Middle frontal gyrus (tissue), 1 donor: ENCODE results near the gene ASXL1.

ENCODE experiments used
- DNase-seq: peaks from one replicate; pipeline ENCODE4 v3.0.0-alpha.2; 2015; ENCODE audit warnings: low spot score; ENCODE audit errors: extremely low spot score

ASXL1 gene

DNA sequence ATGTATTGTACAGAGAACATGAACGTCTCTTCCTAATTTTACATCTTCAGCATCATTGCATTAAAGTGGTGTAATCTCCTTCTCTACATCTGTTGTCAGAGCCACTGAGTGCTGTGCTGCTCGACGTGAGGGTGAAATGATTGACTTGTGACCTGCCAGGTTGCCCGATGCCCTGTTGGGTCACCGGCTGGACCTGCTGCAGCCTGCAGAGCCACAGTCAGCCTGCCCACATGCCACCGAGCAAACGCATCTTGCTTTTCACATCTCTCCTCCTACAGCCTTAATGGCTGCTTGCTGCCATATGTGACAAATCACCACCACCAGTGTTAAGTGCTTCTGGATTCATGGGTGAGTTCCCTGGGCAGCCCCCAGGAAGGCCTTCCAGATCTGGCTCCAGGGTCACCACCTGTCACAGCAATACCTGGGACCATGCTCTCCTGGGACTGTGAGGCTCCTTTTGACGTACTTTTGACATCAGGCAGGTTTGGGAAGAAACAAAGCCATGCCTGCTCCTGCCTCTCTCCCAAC lies 80.3 kb downstream of the ASXL1 start:
- no peak for DNase-seq

DNA sequence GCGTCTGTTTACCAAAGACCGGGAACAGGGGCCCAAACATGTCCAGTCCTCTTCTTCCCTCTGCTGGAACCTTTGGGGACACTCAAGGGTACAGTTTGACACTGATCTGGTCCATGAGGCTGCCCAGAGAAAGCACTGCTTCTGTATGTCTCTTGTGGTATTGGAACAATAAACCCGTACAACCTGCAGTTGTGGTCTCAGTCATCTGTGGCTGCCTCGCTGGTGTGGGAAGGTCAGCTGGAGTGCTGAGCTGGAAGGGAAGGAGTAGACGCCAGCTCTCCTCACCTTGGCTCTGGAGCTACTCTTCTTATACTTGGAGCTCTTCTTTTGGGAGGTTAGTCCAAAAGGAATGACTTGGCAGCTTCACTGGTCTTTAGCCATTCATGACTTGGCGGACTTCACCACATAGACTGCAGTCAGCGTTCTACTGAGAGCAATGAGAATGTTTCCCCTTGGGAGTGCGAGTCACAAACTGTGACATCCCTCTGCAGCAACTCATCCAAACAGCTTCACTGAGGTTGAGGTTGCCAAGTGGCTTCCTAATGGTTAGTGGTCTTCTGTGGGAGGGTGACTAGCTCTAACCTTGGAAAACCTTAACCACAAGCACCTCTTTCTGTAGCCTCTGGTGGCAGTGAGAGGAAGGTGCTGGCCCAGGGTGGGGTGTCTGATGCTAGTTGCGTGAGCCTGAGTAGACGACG lies 81.2 kb downstream of the ASXL1 start:
- DNase-seq: no peak

DNA sequence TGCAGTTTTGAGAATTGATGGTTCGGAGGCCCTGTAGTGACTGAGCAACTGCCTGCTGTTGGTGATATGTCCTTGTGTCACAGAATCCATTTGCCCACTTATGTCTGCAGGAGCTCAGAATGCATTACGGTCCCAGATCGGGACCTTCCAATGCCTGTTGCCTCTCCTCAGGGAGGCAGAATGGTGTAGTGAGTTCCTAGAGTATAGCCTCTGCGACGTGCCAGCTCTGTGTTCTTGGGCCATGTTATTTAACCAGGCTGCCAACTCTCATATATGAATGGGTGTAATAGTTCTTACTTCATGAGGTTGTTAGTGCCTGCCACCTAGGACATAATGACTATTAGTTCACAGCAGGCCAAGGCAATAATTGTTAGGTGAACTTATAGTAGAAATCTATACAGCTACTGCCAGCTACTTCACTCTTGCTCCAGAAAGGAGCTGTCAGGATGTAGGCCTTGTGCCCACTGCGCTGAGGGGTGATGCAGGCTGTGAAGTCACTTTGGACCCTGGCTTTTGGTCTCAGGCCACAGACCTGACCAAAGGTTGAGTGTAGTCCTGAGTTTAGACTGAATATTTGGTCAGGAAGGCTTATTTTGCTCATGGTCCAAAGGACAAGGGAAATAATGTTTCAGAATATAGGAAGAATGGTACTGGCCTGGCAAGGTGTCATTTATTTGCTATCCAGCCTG lies 82.1 kb downstream of the ASXL1 start:
- no peak for DNase-seq

DNA sequence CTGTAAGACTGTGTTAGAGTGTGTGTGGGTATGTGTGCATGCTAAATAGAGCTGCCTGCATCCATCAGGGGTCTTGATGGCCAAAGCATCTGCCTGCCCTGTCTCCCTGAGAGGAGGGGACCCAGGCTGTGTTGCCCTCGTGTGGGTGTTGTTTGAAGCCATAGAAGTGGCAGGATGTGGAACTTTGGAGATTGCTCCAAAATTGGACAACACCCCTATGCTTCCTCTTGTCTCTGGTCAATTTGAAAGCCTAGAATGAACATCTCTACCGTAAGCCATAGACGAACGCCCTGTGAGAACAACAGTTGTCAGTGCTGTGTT lies 82.6 kb downstream of the ASXL1 start:
- DNase-seq: no peak

DNA sequence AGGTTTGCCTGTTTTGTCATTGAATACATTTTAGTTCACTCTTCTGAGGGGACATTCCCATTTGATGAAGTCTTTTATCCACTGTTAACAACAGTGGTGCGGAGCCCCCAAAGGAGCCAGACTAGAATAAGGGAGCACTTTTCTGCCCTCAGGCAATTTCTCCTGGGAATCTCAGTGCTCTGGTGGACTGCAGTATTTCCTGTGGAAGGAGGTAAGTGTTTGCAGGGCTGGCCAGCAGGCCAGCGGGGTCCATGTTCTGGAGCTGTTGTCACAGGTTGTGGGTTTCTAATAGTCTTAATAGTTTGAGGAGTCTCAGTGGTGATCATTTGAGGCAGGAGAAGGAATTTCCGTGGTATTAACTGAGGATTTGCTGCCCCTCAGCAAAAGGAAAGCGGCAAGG lies 83.5 kb downstream of the ASXL1 start:
- DNase-seq: no peak

DNA sequence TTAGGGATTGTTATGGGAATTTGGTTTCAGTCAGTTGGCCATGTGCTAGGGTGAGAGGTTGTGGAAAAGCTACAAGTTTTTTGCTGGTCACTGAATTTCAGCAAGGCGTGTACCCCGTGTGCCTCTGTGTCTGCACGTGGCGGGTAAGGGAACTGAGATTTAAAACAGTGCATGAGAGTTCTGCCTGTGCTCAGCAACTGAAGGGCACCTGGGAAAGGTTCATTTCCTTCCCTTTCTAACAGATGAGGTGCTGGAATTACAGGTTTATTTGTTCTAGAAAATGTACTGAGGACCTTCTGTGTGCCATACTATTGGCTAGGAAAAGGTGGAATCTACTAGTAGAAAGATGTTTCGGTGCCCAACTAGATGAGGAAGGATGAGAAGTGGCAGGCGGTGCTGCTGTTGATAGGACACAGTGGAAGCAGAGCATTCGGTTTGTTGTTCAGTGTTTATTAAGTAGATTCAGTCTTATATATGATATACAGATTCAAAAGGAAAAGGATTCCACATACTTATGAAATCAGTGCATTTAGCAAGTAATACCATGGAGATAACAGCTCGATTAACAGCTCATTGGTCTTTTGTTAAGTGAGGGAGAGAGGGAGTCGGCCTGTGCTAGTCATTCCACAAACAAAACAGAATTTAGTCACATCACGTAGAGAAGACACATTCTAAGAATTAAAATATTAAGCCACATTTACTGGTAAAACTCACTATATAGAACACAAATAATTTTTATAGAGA lies 84.7 kb downstream of the ASXL1 start:
- DNase-seq: no peak

DNA sequence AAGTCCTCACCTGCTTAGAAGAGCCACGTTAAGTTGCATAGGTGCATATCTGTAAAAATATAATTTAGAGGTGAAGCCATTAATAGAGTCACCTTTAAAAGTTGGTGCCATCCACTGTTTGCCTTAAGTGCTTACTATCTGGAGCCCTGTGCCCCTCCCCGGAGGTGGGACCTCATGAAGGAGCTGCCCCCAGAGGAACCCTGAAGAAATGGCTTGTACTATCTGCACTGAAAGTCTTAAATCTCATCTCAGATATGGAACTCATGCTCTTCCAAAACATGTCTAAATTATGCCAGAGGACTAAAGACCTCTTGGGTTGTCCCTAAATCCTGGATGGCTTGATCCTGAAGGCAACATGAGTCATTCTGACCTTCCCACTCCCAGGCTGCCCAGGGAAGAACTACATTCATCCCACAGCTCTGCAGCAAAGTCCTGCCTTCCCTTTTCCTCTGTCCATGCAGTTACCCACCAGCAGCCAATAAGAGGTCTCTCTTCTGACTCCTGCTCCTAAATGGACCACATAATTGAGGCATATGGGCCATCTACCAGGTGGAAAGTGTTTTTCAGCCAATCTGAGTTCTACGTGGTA lies 85.3 kb downstream of the ASXL1 start:
- DNase-seq: no peak

DNA sequence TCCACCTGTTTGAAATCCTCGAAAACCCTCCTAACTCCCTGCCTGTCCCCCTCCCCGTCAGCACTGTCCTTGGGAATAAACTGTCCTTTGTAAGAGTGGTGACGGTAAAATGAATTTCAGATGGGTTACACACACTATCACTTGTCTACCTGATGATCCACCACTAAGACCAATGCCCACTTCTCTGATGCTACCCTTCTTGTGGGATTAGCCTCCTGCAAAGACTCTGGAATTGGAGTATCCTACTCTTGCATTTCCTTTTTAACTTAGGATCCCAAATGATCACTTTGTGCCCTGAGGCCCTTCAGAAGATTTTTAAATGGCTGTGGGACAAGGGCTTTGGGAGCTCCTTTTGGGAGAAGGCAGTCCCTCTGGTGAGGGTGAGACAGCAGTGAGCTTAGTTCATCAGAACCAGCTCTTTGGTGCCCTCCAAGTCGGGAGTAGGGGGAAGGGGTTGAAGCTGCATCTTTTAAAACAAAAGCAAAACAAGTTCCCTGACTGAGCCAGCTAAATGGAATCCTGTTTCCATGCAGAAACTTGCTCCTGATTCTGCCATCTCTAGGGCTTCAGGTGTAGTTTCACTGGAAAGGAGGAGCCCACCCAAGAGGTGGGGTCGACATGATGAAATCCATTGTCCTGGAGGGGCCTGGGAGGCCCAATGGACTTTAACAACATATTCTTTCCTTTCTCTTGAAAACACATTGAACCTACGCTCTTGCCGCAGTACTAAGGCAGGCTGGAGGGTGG lies 86.5 kb downstream of the ASXL1 start:
- DNase-seq: no peak

DNA sequence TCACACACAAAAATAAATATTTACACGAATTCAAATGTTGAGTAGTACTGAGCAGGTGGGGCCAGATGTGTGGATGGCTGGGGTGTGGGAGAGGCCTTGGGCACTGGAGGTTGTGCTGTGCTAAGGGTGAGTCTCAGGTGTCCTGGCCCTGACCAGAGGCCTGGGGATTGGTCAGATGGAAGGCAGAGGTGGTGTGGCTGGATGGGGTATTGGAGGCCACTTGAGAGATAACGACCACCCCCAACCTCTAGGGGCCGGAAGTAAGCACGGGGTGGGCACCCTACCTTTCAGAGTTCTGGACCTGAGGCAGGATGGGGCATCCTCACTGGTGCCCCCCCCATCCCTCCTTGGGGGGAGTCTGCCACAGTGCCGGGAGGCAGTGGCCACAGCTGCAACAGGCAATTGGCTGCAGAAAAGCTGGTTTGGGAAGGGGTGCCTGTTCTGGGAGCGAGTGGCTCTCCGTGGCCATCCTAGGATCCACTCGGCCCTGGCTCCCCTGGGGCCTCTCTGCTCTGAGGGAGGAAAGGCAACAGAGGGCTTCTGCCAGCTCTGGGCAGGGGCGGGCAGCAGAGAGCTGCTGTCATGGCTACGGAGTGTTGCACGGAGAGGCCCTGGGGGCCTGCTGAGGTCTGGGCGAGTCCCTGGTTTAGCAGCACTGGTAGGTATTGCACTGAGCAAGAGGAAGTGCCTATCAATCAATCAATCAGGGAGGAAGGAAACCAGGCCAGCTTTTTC lies 87.6 kb downstream of the ASXL1 start:
- DNase-seq: no peak

DNA sequence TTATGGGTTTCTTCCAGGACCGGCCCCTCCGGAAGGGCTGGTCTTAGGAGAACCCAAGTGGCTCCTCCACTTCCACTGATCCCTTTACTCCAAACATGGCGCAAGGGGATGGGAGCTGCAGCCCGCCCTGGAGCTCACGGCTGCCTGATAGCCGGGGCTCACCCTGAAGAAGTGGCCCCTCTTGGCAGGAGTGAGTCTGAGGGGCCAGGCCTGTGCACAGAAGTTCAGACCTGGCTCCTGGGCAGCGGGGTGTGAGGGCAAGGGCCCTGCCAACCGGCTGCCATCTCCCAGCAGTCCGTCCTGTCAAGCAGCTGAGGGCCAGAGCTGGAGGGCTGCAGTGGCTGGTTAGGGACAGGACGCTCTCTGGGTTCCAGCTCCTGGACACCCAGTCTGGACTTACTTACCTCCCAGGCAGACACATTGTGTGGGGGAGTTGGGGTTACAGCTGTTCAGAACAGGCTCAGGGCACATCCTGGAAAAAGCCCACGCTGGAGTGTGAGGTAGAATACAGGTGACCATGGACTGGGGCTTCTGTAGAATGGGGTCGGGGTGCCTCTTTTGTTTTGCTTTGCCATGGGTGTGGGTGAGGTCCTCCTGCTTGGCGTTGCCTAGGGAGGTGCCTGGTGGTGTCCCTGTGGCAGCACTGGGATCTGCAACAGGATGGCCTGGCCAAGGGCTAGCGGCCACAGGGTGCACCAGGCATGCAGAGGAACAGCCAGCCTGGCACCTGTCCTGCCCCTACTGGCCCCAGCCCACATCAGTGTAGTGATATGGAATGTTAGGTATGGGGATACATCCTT lies 88.4 kb downstream of the ASXL1 start:
- DNase-seq: no peak

DNA sequence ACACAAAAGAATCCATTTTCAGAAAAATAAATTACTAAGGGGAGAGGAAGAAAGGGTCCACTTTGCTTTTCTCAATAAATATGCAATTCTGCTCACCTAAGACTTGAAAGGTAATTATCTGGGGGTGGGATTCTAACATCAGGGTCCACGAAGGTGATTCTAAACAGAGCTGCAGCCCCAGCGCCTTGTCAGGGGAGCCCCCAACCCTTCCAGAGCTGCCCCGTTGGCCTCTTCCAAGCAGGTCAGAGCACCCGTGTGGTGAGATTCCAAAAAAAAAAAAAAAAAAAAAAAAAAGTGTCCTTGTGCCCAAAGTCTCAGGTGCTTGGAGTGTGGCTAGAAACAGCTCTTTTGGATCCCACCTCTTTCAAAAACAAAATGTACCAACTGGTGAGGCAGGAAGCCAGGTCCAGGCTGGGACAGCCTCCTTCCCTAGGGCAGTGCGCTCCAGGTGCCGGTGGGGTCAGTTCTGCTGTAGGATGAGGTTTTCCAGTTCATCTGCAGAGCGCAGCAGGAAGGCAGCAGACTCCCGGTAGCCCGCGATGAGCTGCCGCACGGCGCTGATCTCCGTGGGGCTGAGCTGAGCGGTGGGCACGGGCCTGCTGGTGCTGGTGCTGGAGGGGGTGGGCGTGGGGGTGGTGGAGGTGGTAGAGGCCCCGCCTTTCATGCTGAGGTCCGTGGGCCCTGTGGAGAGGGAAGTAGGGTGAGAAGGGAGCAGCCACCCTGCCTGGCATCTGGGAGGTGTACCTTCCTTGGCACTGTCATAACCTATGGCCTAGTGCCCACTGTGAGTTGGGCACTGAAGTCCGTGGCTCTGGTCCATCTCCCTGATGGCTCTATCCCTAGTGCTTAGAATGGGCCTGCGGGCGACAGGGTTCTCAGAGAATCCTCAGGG lies 89.3 kb downstream of the ASXL1 start:
- DNase-seq: no peak

DNA sequence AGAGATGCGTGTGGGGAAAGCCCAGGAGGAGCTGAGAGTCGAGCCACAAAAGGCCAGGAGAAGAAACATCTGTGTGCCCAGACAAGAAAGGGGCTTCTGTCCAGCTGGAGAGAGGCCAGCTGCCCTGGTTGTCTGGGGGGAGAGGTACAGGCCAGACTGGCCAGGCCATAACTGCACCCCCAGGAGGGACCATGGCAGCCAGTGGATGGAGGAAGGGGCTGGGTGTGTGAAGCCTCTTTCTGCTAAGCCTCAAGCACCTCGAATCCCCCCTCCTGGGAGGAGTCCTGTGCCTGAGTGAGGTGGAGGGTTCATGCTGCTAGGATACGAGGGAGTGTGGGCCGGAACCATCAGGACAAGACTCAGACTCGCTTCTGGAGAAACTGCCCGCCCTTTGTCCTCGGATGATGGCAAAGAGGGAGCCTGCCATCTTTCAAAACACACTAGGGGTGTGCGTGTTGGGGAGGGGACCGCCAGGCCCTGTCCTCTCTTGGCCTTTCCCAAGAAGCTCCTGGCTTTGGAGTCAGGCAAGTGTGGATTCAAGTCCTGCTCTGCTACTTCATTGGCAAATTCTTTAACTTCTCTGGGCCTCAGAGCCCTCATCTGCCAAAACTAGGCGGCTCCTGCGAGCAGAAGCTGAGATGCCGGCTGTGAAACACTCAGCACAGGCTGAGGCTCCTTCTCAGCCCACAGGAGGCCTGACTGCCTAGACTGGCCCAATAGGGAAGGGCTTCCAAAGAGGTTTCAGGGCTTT lies 90.3 kb downstream of the ASXL1 start:
- no peak for DNase-seq

DNA sequence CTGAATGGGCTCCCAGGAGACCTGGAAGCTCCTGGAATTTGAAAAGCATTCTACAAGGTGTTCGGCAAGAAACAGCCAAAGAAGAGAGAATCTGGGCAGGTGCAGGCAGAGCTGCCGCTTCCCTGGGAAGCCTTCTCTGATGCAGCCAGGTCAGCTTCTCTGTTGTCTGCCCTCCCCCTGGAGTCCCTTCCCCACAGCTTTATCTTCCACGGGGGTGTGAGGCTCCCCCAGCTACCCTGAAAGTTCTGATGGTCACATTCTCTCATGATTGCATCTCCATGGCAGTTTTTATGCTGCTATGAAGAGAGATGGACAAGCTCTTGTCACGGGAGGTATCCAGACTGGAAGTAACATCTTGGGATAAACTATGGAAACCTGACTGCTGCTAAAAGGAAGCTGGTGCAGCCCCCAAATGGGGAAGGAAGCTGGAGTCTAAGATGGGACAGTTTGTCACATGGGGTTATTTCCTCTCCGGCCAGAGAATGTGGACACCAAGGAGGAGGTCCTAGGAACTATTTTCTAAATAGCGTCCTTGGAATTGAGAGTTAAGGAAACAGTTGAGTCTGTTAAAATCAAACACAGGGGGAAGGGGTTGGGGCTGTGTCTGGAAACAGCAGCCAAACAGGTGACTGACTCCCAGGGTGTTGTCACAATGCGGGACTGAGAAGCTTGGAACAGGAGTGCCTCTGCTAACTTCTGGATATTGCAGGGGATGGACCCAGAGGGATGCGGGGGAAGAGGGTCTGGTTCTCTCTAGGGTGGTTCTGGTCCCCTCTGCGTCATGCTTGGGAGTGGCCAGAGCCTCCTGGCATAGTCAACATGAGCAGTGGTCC lies 91.1 kb downstream of the ASXL1 start:
- no peak for DNase-seq

DNA sequence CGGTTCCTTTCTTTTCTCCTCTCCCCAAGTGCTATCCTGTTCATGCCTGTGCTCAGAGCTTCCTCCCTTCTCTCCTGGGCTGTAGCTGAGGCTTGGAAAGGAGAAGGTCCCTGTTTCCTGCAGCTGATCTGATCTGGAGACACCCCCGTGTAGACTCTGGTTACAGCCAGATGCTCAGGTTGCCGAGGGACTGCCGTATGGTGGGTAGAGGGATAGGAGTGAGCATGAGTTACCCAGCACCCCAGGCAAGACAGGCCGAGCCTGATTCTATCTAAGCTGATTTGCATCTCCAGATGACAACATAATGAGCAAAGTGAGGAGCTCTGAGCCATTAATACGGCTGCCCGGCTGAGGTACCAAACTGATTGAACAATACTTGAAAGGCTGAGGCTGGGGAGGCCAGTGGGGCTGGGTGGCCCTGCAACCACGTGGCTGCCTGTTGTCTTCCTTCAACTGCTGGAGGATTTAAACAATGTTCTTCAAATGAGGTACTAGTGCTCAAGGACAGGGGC lies 91.8 kb downstream of the ASXL1 start:
- no peak for DNase-seq

DNA sequence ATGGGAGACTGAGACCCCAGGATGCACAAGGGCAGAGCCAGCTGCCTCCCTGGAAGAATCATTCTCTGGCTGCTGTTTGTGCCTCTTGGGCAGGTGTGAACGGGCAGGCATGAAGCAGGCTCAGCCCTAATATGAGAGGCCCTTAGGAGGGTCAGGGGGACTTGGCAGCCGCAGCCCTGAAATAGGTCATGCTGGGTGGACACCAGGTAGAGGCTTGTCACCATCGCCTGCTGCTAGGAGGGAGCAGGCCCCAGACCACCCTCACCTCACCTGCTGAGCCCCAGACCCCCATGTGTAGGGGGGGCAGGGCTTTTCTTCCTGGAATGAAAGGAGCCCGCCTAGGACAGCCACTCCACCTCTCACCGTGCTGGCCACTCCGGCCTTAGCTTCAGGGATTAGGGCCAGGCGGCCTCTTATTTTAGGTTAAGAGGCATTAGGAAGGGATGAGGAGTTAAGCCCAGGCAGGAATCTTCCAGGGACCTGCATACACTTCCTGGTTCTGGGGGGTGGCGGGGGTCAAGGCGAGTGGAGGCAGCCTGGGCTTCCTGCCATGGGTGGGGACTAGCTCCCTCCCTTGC lies 92.4 kb downstream of the ASXL1 start:
- no peak for DNase-seq

DNA sequence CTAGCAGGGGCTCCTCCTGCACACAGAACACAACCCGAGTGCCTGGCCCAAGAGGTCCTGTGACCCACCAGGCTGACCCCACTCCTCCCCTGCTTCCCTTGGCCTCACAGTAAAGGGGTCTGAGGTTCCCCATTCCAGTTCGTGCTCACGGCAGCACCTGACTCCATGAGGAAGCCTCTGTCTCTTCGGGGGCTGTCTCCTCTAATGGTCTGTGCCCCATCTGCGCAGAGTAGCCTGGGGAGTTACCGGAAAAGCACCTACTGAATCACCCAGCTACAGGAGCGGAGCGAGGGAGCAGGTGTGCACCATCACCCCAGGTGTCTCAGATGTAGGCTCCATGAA lies 93.2 kb downstream of the ASXL1 start:
- no peak for DNase-seq
